ENCODE data around the gene HBE1. TPM values are rescaled to one million over a fixed set of nuclear protein-coding genes. Genes with fewer than 3 reads are reported as not detected.
A peak's percentile ranks its signal among the peaks of the same experiment; 100 is the strongest.

HBE1 gene
- total and polyA plus RNA-seq, 2 donors = 1.8 to 5.5 TPM

DNA sequence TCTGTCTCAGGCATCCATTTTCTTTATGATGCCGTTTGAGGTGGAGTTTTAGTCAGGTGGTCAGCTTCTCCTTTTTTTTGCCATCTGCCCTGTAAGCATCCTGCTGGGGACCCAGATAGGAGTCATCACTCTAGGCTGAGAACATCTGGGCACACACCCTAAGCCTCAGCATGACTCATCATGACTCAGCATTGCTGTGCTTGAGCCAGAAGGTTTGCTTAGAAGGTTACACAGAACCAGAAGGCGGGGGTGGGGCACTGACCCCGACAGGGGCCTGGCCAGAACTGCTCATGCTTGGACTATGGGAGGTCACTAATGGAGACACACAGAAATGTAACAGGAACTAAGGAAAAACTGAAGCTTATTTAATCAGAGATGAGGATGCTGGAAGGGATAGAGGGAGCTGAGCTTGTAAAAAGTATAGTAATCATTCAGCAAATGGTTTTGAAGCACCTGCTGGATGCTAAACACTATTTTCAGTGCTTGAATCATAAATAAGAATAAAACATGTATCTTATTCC, 10.9 kb upstream of the HBE1 start:
- peak in 2 of 9 donors; percentile 4 to 27 for DNase-seq (ENCODE audit: low read depth in 6 of 9, low spot score in 9 of 9)
- H3K4me3 ChIP-seq (ENCODE audit: low read length in 2 of 2) = no peak overlapping the region
- no peaks in the 10 kb centered on the region for H3K4me1 ChIP-seq (ENCODE audit: control insufficient read depth in 2 of 2, insufficient read depth in 2 of 2, low read length in 2 of 2)
- H3K27ac ChIP-seq (ENCODE audit: low read depth in 1 of 2, low read length in 1 of 2) = no peak overlapping the region
- H3K36me3 ChIP-seq (ENCODE audit: control insufficient read depth in 2 of 2, insufficient read depth in 2 of 2, low read length in 1 of 2) = no peaks in the 10 kb centered on the region
- H3K27me3 ChIP-seq (ENCODE audit: control insufficient read depth in 2 of 2, insufficient read depth in 1 of 2, low read length in 1 of 2) = no peaks in the 10 kb centered on the region
- H3K9me3 ChIP-seq (ENCODE audit: control insufficient read depth in 2 of 2, insufficient read depth in 1 of 2, low read length in 1 of 2) = no peaks in the 10 kb centered on the region
- WGBS = 31% methylated on average over 3 of the region's 3 CpGs

DNA sequence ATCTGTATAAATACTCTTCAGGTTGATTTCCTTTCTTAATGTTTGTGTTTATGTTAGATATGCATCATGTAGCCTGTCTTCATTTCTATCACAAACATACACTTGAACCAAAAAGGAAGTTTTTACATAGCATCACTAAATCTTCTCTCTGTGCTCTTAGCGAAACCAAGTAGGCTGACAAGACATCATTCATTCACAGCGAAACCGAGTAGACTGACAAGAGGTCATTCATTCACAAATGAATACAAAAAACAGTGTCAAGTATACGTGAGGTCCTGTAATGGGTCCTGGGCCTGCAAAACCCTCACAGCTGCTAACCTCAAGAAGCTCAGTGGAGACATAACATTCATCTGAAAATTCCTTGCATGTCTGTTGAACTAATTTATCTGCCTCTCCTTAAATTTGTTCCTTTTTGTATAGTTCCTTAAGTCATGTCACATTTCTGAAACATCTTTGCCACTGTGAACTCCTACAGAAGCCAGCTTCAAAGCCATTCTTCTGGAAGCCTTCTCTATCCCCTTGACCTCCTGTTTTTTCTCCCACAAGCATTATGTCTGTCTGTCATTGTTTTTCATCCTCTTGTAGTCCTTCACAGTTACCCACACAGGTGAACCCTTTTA, 9.8 kb upstream of the HBE1 start:
- H3K9me3 ChIP-seq (ENCODE audit: control insufficient read depth in 2 of 2, insufficient read depth in 1 of 2, low read length in 1 of 2) = no peaks in the 10 kb centered on the region
- WGBS = 93% methylated on average over 4 of the region's 4 CpGs

DNA sequence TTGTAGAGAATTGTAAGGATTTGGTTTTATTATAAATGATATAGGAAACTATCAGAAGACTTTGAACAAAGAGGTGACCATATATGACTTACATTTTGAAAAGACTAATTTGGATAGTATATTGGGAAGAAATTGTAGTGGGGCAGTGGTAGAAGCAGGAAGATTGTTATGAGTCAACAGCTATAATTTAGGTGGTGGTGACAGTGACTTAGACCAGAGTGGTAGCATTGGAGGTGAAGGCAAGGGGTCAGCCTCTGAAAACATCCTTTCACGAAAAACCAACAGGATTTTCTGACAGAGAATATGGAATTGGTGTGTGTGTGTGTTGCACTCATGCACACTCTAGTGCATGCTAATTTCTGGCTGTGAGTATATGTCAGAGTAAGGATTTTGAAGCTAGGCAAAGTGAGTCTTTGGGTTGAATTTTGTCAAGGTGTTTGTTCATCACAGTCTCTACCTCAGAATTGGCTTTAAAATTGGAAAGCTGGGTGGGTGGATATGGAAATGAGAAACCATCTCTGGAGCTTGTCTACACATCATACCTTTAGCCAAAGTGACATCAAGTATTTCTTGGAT, 8.2 kb upstream of the HBE1 start:
- Histone ChIP-seq H3K36me3 (ENCODE audit: control insufficient read depth in 2 of 2, insufficient read depth in 2 of 2, low read length in 1 of 2) (no peaks in the 10 kb centered on the region), H3K27me3 (ENCODE audit: control insufficient read depth in 2 of 2, insufficient read depth in 1 of 2, low read length in 1 of 2) (no peaks in the 10 kb centered on the region), H3K4me1 (ENCODE audit: control insufficient read depth in 2 of 2, insufficient read depth in 2 of 2, low read length in 2 of 2) (no peaks in the 10 kb centered on the region), H3K27ac (ENCODE audit: low read depth in 1 of 2, low read length in 1 of 2) (no peak overlapping the region), H3K9me3 (ENCODE audit: control insufficient read depth in 2 of 2, insufficient read depth in 1 of 2, low read length in 1 of 2) (no peaks in the 10 kb centered on the region), H3K4me3 (ENCODE audit: low read length in 2 of 2) (no peak overlapping the region)
- no peak for DNase-seq (ENCODE audit: low read depth in 6 of 9, low spot score in 9 of 9)
- 45% methylated on average over 1 of the region's 1 CpG for WGBS

More for the DNA sequence above, 9.8 kb upstream of the HBE1 start:
- Histone ChIP-seq H3K27ac (ENCODE audit: low read depth in 1 of 2, low read length in 1 of 2) (no peak overlapping the region), H3K36me3 (ENCODE audit: control insufficient read depth in 2 of 2, insufficient read depth in 2 of 2, low read length in 1 of 2) (no peaks in the 10 kb centered on the region), H3K4me1 (ENCODE audit: control insufficient read depth in 2 of 2, insufficient read depth in 2 of 2, low read length in 2 of 2) (no peaks in the 10 kb centered on the region), H3K4me3 (ENCODE audit: low read length in 2 of 2) (no peak overlapping the region), H3K27me3 (ENCODE audit: control insufficient read depth in 2 of 2, insufficient read depth in 1 of 2, low read length in 1 of 2) (no peaks in the 10 kb centered on the region)
- DNase-seq (ENCODE audit: low read depth in 6 of 9, low spot score in 9 of 9) = no peak

DNA sequence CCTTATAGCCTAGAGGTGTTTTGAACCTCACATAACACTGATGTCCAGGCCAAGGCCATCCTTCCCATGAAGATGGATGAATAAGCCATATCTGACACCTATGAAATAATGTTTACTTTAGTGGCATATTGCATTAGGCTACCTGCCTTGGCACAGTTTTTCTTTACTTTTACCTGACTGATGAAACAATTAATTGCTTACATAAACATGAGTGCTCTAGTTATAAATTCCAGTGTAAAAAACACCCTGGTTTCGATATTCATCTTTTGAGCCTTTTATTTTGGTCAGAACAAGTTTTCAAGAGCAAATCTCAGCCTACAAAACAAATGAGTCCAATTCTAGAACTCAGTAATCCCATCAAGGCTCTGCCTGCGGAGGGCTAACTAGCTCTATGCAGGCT, 7.0 kb upstream of the HBE1 start:
- no peak overlapping the region for H3K4me3 ChIP-seq (ENCODE audit: low read length in 2 of 2)
- DNase-seq (ENCODE audit: low read depth in 6 of 9, low spot score in 9 of 9) = no peak
- no peaks in the 10 kb centered on the region for H3K36me3 ChIP-seq (ENCODE audit: control insufficient read depth in 2 of 2, insufficient read depth in 2 of 2, low read length in 1 of 2)
- H3K9me3 ChIP-seq (ENCODE audit: control insufficient read depth in 2 of 2, insufficient read depth in 1 of 2, low read length in 1 of 2) = no peaks in the 10 kb centered on the region
- H3K27ac ChIP-seq (ENCODE audit: low read depth in 1 of 2, low read length in 1 of 2) = no peak overlapping the region
- 88% methylated on average over 2 of the region's 2 CpGs for WGBS
- H3K27me3 ChIP-seq (ENCODE audit: control insufficient read depth in 2 of 2, insufficient read depth in 1 of 2, low read length in 1 of 2) = no peaks in the 10 kb centered on the region
- no peaks in the 10 kb centered on the region for H3K4me1 ChIP-seq (ENCODE audit: control insufficient read depth in 2 of 2, insufficient read depth in 2 of 2, low read length in 2 of 2)

DNA sequence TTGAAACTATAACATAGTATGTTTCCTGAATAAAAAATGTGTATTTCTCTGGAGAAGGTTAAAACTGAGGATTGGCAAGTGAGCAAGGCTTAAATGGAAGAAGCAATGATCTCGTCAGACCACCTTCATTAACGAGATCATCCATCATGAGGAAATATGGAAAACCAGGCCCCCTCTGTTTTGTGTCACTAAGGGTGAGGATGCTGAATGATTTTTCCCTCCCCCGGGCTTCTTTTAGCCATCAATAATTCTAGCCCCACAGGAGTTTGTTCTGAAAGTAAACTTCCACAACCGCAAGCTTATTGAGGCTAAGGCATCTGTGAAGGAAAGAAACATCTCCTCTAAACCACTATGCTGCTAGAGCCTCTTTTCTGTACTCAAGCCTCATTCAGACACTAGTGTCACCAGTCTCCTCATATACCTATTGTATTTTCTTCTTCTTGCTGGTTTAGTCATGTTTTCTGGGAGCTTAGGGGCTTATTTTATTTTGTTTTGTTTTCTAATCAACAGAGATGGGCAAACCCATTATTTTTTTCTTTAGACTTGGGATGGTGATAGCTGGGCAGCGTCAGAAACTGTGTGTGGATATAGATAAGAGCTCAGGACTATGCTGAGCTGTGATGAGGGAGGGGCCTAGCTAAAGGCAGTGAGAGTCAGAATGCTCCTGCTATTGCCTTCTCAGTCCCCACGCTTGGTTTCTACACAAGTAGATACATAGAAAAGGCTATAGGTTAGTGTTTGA, 5.8 kb upstream of the HBE1 start:
- H3K27me3 ChIP-seq (ENCODE audit: control insufficient read depth in 2 of 2, insufficient read depth in 1 of 2, low read length in 1 of 2) = no peaks in the 10 kb centered on the region
- no peaks in the 10 kb centered on the region for H3K4me1 ChIP-seq (ENCODE audit: control insufficient read depth in 2 of 2, insufficient read depth in 2 of 2, low read length in 2 of 2)
- H3K27ac ChIP-seq (ENCODE audit: low read depth in 1 of 2, low read length in 1 of 2) = no peak overlapping the region
- H3K9me3 ChIP-seq (ENCODE audit: control insufficient read depth in 2 of 2, insufficient read depth in 1 of 2, low read length in 1 of 2) = no peaks in the 10 kb centered on the region
- H3K36me3 ChIP-seq (ENCODE audit: control insufficient read depth in 2 of 2, insufficient read depth in 2 of 2, low read length in 1 of 2) = no peaks in the 10 kb centered on the region
- no peak for DNase-seq (ENCODE audit: low read depth in 6 of 9, low spot score in 9 of 9)
- no peak overlapping the region for H3K4me3 ChIP-seq (ENCODE audit: low read length in 2 of 2)
- WGBS = 95% methylated on average over 6 of the region's 6 CpGs

DNA sequence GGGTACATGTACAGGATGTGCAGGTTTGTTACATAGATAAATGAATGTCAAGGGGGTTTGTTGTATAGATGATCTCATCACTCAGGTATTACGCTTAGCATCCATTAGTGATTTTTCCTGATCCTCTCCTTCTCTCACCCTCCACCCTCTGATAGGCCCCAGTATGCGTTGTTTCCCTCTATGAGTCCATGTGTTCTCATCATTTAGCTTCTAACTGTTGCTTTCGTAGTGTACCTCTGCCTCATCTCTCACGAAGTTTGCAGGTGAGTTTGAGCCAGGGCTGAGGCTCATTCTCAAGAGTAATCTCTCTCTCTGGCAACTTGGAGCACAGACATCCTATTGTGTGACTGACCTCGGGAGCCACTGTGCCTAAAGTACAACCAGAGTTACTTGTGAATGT, 4.7 kb upstream of the HBE1 start:
- no peak overlapping the region for H3K4me3 ChIP-seq (ENCODE audit: low read length in 2 of 2)
- H3K36me3 ChIP-seq (ENCODE audit: control insufficient read depth in 2 of 2, insufficient read depth in 2 of 2, low read length in 1 of 2) = no peaks in the 10 kb centered on the region
- no peak overlapping the region for H3K27ac ChIP-seq (ENCODE audit: low read depth in 1 of 2, low read length in 1 of 2)
- 92% methylated on average over 5 of the region's 5 CpGs for WGBS
- DNase-seq (ENCODE audit: low read depth in 6 of 9, low spot score in 9 of 9) = no peak
- H3K4me1 ChIP-seq (ENCODE audit: control insufficient read depth in 2 of 2, insufficient read depth in 2 of 2, low read length in 2 of 2) = no peaks in the 10 kb centered on the region
- no peaks in the 10 kb centered on the region for H3K27me3 ChIP-seq (ENCODE audit: control insufficient read depth in 2 of 2, insufficient read depth in 1 of 2, low read length in 1 of 2)
- no peaks in the 10 kb centered on the region for H3K9me3 ChIP-seq (ENCODE audit: control insufficient read depth in 2 of 2, insufficient read depth in 1 of 2, low read length in 1 of 2)

DNA sequence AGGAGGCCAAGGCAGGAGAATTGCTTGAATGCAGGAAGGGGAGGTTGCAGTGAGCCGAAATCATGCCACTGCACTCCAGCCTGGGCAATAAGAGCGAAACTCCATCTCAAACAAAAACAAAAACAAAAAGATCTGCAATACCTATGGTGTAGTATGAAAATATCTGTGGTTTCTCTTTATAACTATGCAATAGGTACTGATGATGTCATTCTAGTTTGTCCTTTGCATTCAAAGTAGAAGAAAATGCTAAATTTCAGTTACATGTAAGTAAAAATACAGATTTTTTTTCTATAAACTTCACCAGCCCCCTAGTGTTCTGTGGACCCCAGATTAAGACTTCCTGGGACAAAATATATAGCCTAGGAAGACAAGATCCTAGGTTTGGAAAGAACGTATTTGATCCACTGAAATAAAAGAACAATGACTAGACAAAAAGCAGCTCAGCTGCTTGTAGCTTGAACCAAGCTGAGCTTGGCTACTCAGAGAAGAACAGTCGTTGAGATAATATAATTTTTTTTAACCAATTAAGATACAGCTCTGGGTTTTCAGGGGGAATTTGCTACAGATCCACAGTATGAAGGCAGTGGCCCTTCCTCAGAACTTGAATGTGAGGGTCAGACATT, 2.8 kb upstream of the HBE1 start:
- H3K36me3 ChIP-seq (ENCODE audit: control insufficient read depth in 2 of 2, insufficient read depth in 2 of 2, low read length in 1 of 2) = no peaks in the 10 kb centered on the region
- no peaks in the 10 kb centered on the region for H3K4me1 ChIP-seq (ENCODE audit: control insufficient read depth in 2 of 2, insufficient read depth in 2 of 2, low read length in 2 of 2)
- 90% methylated on average over 4 of the region's 4 CpGs for WGBS

DNA sequence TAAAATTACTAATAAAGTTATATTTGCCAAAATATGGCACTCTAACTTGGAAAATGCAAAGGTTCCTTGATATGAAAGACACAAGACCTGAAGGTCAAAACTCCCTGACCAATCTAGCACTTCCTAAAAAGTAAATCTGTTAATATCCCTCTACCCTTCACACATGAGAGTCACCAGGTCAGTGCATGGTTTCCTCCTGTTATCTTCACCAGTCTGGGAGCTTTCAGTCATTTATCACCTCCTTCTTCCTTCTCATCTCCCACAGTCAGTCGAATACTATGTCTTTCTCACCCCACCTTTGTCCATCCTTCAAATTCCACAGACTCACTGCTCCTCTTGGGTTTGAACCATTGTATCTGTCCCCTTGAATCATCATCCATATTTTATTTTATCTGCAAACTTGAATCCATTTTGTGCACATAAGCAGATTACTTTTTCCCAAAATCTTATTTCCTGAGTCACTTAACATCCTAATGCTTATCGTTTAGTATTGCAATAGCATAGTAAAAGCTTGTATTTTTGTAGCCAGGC, 2.6 kb downstream of the HBE1 start:
- no peaks in the 10 kb centered on the region for H3K36me3 ChIP-seq (ENCODE audit: control insufficient read depth in 2 of 2, insufficient read depth in 2 of 2, low read length in 1 of 2)
- no peaks in the 10 kb centered on the region for H3K4me1 ChIP-seq (ENCODE audit: control insufficient read depth in 2 of 2, insufficient read depth in 2 of 2, low read length in 2 of 2)
- DNase-seq (ENCODE audit: low read depth in 6 of 9, low spot score in 9 of 9) = no peak

More for the DNA sequence above, 2.8 kb upstream of the HBE1 start:
- no peak for DNase-seq (ENCODE audit: low read depth in 6 of 9, low spot score in 9 of 9)
- H3K9me3 ChIP-seq (ENCODE audit: control insufficient read depth in 2 of 2, insufficient read depth in 1 of 2, low read length in 1 of 2) = no peaks in the 10 kb centered on the region
- H3K27me3 ChIP-seq (ENCODE audit: control insufficient read depth in 2 of 2, insufficient read depth in 1 of 2, low read length in 1 of 2) = no peaks in the 10 kb centered on the region
- no peak overlapping the region for H3K27ac ChIP-seq (ENCODE audit: low read depth in 1 of 2, low read length in 1 of 2)
- no peak overlapping the region for H3K4me3 ChIP-seq (ENCODE audit: low read length in 2 of 2)

DNA sequence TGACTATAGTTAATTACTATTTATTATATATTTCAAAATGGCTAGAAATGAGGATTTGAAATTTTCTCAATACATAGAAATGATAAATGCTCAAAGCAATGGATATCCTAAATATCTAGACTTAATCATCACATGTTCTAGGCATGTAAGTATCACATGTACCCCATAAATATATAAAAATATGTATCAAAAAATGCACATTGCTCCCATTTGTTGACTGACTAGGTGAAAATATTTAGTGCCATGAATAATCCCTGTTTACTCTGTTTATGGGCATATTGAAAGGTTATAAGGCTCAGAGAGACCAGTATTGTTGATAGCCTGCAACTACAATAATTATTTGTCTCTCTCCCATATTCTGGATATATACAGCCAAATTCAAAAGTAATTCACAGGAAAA, 3.1 kb downstream of the HBE1 start:
- H3K27me3 ChIP-seq (ENCODE audit: control insufficient read depth in 2 of 2, insufficient read depth in 1 of 2, low read length in 1 of 2) = no peaks in the 10 kb centered on the region
- H3K4me3 ChIP-seq (ENCODE audit: low read length in 2 of 2) = no peak overlapping the region
- H3K9me3 ChIP-seq (ENCODE audit: control insufficient read depth in 2 of 2, insufficient read depth in 1 of 2, low read length in 1 of 2) = no peaks in the 10 kb centered on the region
- DNase-seq (ENCODE audit: low read depth in 6 of 9, low spot score in 9 of 9) = no peak
- no peaks in the 10 kb centered on the region for H3K4me1 ChIP-seq (ENCODE audit: control insufficient read depth in 2 of 2, insufficient read depth in 2 of 2, low read length in 2 of 2)
- no peak overlapping the region for H3K27ac ChIP-seq (ENCODE audit: low read depth in 1 of 2, low read length in 1 of 2)
- no peaks in the 10 kb centered on the region for H3K36me3 ChIP-seq (ENCODE audit: control insufficient read depth in 2 of 2, insufficient read depth in 2 of 2, low read length in 1 of 2)

More for the DNA sequence above, 2.6 kb downstream of the HBE1 start:
- no peaks in the 10 kb centered on the region for H3K9me3 ChIP-seq (ENCODE audit: control insufficient read depth in 2 of 2, insufficient read depth in 1 of 2, low read length in 1 of 2)
- H3K27me3 ChIP-seq (ENCODE audit: control insufficient read depth in 2 of 2, insufficient read depth in 1 of 2, low read length in 1 of 2) = no peaks in the 10 kb centered on the region
- 89% methylated on average over 2 of the region's 2 CpGs for WGBS
- no peak overlapping the region for H3K27ac ChIP-seq (ENCODE audit: low read depth in 1 of 2, low read length in 1 of 2)
- no peak overlapping the region for H3K4me3 ChIP-seq (ENCODE audit: low read length in 2 of 2)

Measured in thymus (tissue), 11 donors.